Activated naive CD8-positive, alpha-beta T cell treated with anti-CD3 and anti-CD28 coated beads, Interleukin-2, amount 50 U/mL, for 24 hours (primary cell): ENCODE results near the gene YIPF4.
"Not testable (repeated sequence)": the region's sequence is repeated elsewhere in the genome, so short reads cannot be mapped to it uniquely, and the experiment has no call there.

Experiments
- ATAC-seq: fragments of 150-1000 bp; cut with Tn5 transposase; one replicate; pipeline ENCODE4 v1.10.0; 2021
- DNase-seq: peaks from one replicate; pipeline ENCODE4 v3.0.0; 2021
- H3K27ac Mint-ChIP-seq: one replicate; pipeline ENCODE4 v1.8.0; 2021; ENCODE audit warnings: mild to moderate bottlenecking, mixed read lengths
- H3K27me3 Mint-ChIP-seq: one replicate; pipeline ENCODE4 v1.8.0; 2021; ENCODE audit warnings: mixed read lengths
- H3K36me3 Mint-ChIP-seq: one replicate; pipeline ENCODE4 v1.8.0; 2021; ENCODE audit warnings: low read depth, mixed read lengths
- H3K4me1 Mint-ChIP-seq: one replicate; pipeline ENCODE4 v1.8.0; 2021; ENCODE audit warnings: mixed read lengths
- H3K4me3 Mint-ChIP-seq: one replicate; pipeline ENCODE4 v1.8.0; 2021; ENCODE audit warnings: mild to moderate bottlenecking, moderate library complexity, mixed read lengths
- H3K9me3 Mint-ChIP-seq: one replicate; pipeline ENCODE4 v1.8.0; 2021; ENCODE audit warnings: mixed read lengths

YIPF4 gene

GRCh38 chr2:32328679-32329078, 51.0 kb downstream of the YIPF4 start:
- not testable (repeated sequence) for ATAC-seq, DNase-seq, H3K9me3 Mint-ChIP-seq, H3K36me3 Mint-ChIP-seq, H3K27me3 Mint-ChIP-seq, H3K4me3 Mint-ChIP-seq, H3K4me1 Mint-ChIP-seq, H3K27ac Mint-ChIP-seq

DNA sequence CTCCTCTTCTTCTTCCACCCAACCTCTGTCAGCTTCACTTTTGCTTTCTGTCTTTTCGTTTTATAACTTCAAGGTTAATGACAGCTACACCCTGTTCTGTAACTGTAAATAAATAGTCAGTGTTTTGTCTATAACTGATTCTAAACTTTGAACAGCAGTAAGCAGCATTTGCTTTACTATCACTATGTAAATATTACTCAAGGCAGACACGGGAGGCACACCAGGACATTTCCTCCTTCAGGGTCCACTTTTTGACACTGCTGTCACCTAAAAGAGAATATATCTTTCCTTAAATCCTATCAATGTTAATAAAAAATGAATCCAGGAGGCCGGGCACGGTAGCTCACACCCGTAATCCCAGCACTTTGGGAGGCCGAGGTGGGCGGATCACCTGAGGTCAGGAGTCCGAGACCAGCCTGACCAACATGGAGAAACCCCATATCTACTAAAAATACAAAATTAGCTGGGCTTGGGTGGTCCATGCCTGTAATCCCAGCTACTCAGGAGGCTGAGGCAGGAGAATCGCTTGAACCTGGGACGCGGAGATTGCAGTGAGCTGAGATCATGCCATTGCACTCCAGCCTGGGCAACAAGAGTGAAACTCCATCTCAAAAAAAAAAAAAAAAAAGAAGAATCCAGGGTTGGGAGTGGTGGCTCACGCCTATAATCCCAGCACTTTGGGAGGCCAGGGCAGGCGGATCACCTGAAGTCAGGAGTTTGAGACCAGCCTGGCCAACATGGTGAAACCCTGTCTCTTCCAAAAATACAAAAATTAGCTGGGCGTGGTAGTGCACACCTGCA, 51.7 kb downstream of the YIPF4 start:
- H3K4me3 Mint-ChIP-seq, H3K27ac Mint-ChIP-seq, ATAC-seq: not testable (repeated sequence)

DNA sequence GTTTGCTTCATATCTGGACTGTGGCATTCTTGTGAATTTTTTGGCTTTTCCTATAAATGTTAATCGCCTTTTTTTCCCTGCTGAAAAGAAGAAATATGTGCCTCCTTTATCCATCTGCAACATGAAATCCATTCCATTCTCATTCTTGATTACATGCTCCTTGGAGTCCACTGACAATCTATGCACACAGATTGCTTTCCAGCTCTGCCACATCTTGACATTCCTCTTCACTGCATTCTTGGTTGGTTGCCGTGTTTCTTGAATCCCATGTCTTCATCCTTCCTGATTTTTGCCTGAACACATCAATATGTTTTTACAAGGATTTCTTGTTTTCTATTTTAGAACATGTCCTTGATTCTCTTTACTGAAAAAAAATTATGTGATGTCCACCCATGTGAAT, 52.4 kb downstream of the YIPF4 start:
- Mint-ChIP-seq H3K4me1 (no peaks in the 10 kb centered on the region), H3K4me3 (no peak overlapping the region), H3K27me3 (no peaks in the 10 kb centered on the region), H3K27ac (no peak overlapping the region), H3K9me3 (no peaks in the 10 kb centered on the region), H3K36me3 (peaks cover 4% of the 10 kb centered on the region)
- ATAC-seq (no peak), DNase-seq (no peak)

More for the DNA sequence above, 51.7 kb downstream of the YIPF4 start:
- not testable (repeated sequence) for H3K36me3 Mint-ChIP-seq, H3K27me3 Mint-ChIP-seq, DNase-seq, H3K4me1 Mint-ChIP-seq, H3K9me3 Mint-ChIP-seq

GRCh38 chr2:32342801-32343200, 65.1 kb downstream of the YIPF4 start:
- H3K4me1 Mint-ChIP-seq: no peaks in the 10 kb centered on the region
- ATAC-seq (no peak), DNase-seq (no peak)
- H3K27ac Mint-ChIP-seq: no peak overlapping the region
- H3K36me3 Mint-ChIP-seq: no peaks in the 10 kb centered on the region
- no peaks in the 10 kb centered on the region for H3K9me3 Mint-ChIP-seq
- H3K4me3 Mint-ChIP-seq: no peak overlapping the region
- H3K27me3 Mint-ChIP-seq: no peaks in the 10 kb centered on the region

DNA sequence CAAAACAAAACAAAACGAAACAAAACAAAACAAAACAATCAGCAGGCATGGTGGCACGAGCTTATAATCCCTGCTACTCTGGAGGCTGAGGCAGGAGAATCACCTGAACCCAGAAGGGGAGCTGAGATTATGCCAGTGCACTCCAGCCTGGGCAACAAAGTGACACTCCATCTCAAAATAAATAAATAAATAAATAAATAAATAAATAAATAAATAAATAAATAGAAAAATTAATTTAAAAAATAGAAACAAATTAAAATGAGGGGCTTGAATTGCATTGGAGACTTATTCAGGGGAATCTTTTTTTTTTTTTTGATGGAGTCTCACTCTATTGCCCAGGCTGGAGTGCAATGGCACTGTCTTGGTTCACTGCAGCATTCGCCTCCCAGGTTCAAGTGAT, 73.1 kb downstream of the YIPF4 start:
- H3K27ac Mint-ChIP-seq, H3K36me3 Mint-ChIP-seq, H3K27me3 Mint-ChIP-seq, H3K4me1 Mint-ChIP-seq, DNase-seq, H3K9me3 Mint-ChIP-seq, H3K4me3 Mint-ChIP-seq, ATAC-seq: not testable (repeated sequence)

- H3K4me1 Mint-ChIP-seq: peaks cover 31% of the 10 kb centered on the region
- peak overlapping the region; percentile 88 for H3K27ac Mint-ChIP-seq
- no peak for DNase-seq
- no peak for ATAC-seq
- no peaks in the 10 kb centered on the region for H3K27me3 Mint-ChIP-seq
- no peaks in the 10 kb centered on the region for H3K9me3 Mint-ChIP-seq
- peaks cover 17% of the 10 kb centered on the region for H3K36me3 Mint-ChIP-seq
- H3K4me3 Mint-ChIP-seq: peak overlapping the region; percentile 92
Observed at GRCh38 chr2:32355976-32356680, 78.4 kb downstream of the YIPF4 start.

DNA sequence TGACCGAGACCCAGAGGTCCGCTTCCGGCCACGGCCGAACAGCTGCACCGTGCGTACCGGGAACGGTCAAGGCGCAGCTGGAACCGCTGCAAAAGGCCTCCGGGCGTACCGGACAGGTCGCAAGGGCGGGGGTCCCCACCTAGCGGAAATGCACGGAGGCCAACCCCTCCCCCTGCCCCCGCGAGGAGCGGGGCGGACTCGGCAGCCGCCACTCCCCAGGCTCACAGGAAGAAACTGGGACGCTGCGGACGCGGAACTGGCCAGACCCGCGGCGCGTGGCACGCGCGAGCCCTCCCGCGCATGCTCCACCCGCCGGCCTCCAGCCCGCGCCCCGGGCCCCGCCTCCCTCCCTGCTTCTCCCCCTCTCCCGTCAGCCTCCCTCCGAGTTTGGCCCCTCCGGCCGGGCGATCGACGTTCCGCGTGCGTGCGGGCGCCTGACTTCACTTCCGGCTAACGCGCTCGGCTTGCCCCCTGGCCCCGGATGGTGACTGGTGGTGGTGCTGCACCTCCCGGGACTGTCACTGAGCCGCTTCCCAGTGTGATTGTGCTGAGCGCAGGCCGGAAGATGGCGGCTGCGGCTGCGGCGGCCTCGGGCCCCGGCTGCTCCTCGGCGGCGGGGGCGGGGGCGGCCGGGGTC, 79.1 kb downstream of the YIPF4 start, which contains the start of gene BIRC6:
TSS of gene BIRC6 (plus strand) at position 343 of the 637 bp plus-strand sequence. CDS start at position 482, 139 bp downstream.
- ATAC-seq: peak; percentile 97

DNA sequence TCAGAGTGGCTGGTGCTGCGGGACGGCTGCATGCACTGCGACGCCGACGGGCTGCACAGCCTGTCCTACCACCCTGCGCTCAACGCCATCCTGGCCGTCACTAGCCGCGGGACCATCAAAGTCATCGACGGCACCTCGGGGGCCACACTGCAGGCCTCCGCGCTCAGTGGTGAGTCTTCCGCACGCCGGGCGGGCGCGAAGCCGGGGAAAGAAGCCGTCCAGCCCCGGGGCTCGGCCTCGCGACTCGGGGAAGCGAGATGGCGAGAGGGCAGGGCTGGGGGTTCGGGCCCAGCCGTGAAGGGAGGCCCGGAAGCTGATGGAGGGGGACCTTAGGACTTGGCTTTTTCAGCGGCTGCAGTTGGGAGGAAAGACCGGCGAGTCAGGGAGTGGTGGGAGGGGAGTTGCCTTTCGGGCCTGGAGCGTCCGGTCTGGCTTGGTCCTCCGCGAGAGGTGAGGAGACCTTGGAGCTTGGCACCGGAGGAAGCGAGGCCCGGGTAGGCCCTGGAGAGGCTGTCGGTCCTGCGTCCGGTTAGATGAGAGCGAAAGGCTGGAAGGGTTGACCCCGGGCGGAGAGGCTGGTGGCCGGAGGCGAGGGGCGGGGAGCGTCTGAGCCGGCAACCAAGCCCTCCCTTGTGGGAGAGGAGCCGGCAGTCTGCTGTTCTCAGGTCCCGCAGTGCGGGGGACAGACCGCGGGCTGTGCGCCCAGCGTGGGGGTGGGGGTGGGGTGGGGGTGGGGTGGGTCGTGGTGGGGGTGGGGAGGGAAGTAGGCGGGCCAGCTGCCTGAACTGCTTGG, 79.8 kb downstream of the YIPF4 start:
- peak; percentile 6 for ATAC-seq
- peaks cover 28% of the 10 kb centered on the region for H3K36me3 Mint-ChIP-seq
- DNase-seq: peak; percentile 49
- H3K9me3 Mint-ChIP-seq: no peaks in the 10 kb centered on the region
- peak overlapping the region; percentile 92 for H3K4me3 Mint-ChIP-seq
- peak overlapping the region; percentile 71 for H3K27ac Mint-ChIP-seq
- H3K4me1 Mint-ChIP-seq: peaks cover 42% of the 10 kb centered on the region
- H3K27me3 Mint-ChIP-seq: no peaks in the 10 kb centered on the region

More for the DNA sequence above, 79.1 kb downstream of the YIPF4 start, which contains the start of gene BIRC6:
- Mint-ChIP-seq H3K4me1 (peaks cover 36% of the 10 kb centered on the region), H3K4me3 (peak within 1 kb of the TSS; percentile 92), H3K9me3 (no peaks in the 10 kb centered on the region), H3K27me3 (no peaks in the 10 kb centered on the region), H3K27ac (peak within 1 kb of the TSS; percentile 88), H3K36me3 (peaks cover 23% of the 10 kb centered on the region)
- DNase-seq: peak; percentile 97

- ATAC-seq (no peak), DNase-seq (no peak)
- H3K27me3 Mint-ChIP-seq: no peaks in the 10 kb centered on the region
- peaks cover 46% of the 10 kb centered on the region for H3K4me1 Mint-ChIP-seq
- H3K4me3 Mint-ChIP-seq: peak overlapping the region; percentile 92
- H3K9me3 Mint-ChIP-seq: no peaks in the 10 kb centered on the region
- H3K36me3 Mint-ChIP-seq: peaks cover 32% of the 10 kb centered on the region
- H3K27ac Mint-ChIP-seq: peak overlapping the region; percentile 71
Observed at GRCh38 chr2:32358111-32358482, 80.4 kb downstream of the YIPF4 start.

- no peaks in the 10 kb centered on the region for H3K27me3 Mint-ChIP-seq
- ATAC-seq (no peak), DNase-seq (no peak)
- peaks cover 35% of the 10 kb centered on the region for H3K36me3 Mint-ChIP-seq
- H3K9me3 Mint-ChIP-seq: no peaks in the 10 kb centered on the region
- peaks cover 64% of the 10 kb centered on the region for H3K4me1 Mint-ChIP-seq
- H3K4me3 Mint-ChIP-seq: no peak overlapping the region
- no peak overlapping the region for H3K27ac Mint-ChIP-seq
Observed at GRCh38 chr2:32360416-32360815, 82.7 kb downstream of the YIPF4 start.

GRCh38 chr2:32362997-32363396, 85.3 kb downstream of the YIPF4 start:
- H3K36me3 Mint-ChIP-seq: peaks cover 38% of the 10 kb centered on the region
- H3K27ac Mint-ChIP-seq, DNase-seq, ATAC-seq, H3K4me3 Mint-ChIP-seq, H3K9me3 Mint-ChIP-seq, H3K27me3 Mint-ChIP-seq: not testable (repeated sequence)
- H3K4me1 Mint-ChIP-seq: peaks cover 74% of the 10 kb centered on the region

GRCh38 chr2:32363597-32363996, 85.9 kb downstream of the YIPF4 start:
- ATAC-seq (no peak), DNase-seq (no peak)

GRCh38 chr2:32364290-32364689, 86.6 kb downstream of the YIPF4 start:
- H3K4me3 Mint-ChIP-seq, DNase-seq, H3K9me3 Mint-ChIP-seq, H3K27ac Mint-ChIP-seq, ATAC-seq, H3K27me3 Mint-ChIP-seq: not testable (repeated sequence)
- H3K4me1 Mint-ChIP-seq: peaks cover 68% of the 10 kb centered on the region
- peaks cover 25% of the 10 kb centered on the region for H3K36me3 Mint-ChIP-seq

More at GRCh38 chr2:32363597-32363996, 85.9 kb downstream of the YIPF4 start:
- no peak overlapping the region for H3K4me3 Mint-ChIP-seq
- H3K9me3 Mint-ChIP-seq: no peaks in the 10 kb centered on the region
- peaks cover 70% of the 10 kb centered on the region for H3K4me1 Mint-ChIP-seq
- no peaks in the 10 kb centered on the region for H3K27me3 Mint-ChIP-seq
- peak overlapping the region; percentile 26 for H3K27ac Mint-ChIP-seq
- H3K36me3 Mint-ChIP-seq: peaks cover 32% of the 10 kb centered on the region

DNA sequence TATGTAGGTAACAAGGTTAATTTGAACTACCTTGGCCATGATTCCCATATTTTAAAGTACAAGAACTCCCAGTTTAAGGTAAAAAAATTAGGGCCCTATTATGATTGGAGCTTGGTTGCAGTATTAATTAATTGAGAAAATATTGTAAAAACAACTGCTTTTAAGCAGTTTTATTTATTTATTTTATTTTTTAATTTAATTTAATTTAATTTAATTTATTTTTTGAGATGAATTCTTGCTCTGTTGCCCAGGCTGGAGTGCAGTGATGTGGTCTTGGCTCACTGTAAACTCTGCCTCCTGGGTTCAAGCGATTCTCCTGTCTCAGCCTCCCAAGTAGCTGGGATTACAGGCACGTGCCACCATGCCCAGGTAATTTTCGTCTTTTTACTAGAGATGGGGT, 88.0 kb downstream of the YIPF4 start:
- not testable (repeated sequence) for H3K27me3 Mint-ChIP-seq, H3K4me3 Mint-ChIP-seq, ATAC-seq, DNase-seq, H3K27ac Mint-ChIP-seq, H3K9me3 Mint-ChIP-seq
- H3K36me3 Mint-ChIP-seq: peaks cover 21% of the 10 kb centered on the region
- peaks cover 62% of the 10 kb centered on the region for H3K4me1 Mint-ChIP-seq
